PC-9 (cell line): ENCODE results near the gene KCNH3.

Source experiments
- CTCF ChIP-seq: fragments of 200-600 bp; sonication (generic); conservative IDR thresholded peaks from 2 replicates; pipeline ENCODE4 v1.6.1; 2017; ENCODE audit warnings: mixed run types, antibody characterized with exemption, mild to moderate bottlenecking, moderate library complexity
- EZH2 ChIP-seq: fragments of 200-600 bp; sonication (generic); IDR thresholded peaks from 2 replicates; pipeline ENCODE4 v1.8.0; 2017; ENCODE audit warnings: antibody characterized with exemption, low read depth

- no peak for TF ChIP-seq CTCF
- TF ChIP-seq EZH2 = no peak
Observed at GRCh38 chr12:49525942-49526341, 12.9 kb upstream of the KCNH3 start.
